ENCODE measurements around the gene SORCS2.

GRCh38 chr4:7705062-7705461, 512.7 kb downstream of the SORCS2 start:
- TF ChIP-seq CTCF (IDR thresholded peaks at IDR 0.05; ENCODE audit: low read depth, low read length) (peak; percentile 7), POLR2A (IDR thresholded peaks at IDR 0.05; ENCODE audit: extremely low read depth, insufficient read length) (no peak)
